NT2/D1 (cell line): Measurements from ENCODE around the gene NPFF.

Experiments used
- SUZ12 ChIP-seq: IDR thresholded peaks from 2 replicates; pipeline ENCODE4 v1.6.1; 2011; ENCODE audit not compliant: insufficient read length, insufficient read depth; ENCODE audit errors: extremely low read depth
- YY1 ChIP-seq: IDR thresholded peaks from 2 replicates; pipeline ENCODE4 v1.6.1; 2011; ENCODE audit not compliant: insufficient read length, insufficient read depth
- ZNF274 ChIP-seq: IDR thresholded peaks from 2 replicates; pipeline ENCODE4 v1.6.1; 2011; ENCODE audit warnings: mild to moderate bottlenecking, low read depth, low read length

- TF ChIP-seq YY1 (no peak), ZNF274 (no peak), SUZ12 (no peak)
Observed at GRCh38 chr12:53518381-53518780, 11.1 kb upstream of the NPFF start.
